GM18909 (cell line): ENCODE measurements around the gene NYAP2.

Experiments used
- ATAC-seq: cut with Tn5 transposase; IDR thresholded peaks from one replicate; pipeline ENCODE4 v1.9.1; 2021; ENCODE audit warnings: mild to moderate bottlenecking; ENCODE audit not compliant: unreplicated experiment, poor library complexity

The NYAP2 gene

GRCh38 chr2:225534697-225535096, 135.2 kb downstream of the NYAP2 start:
- ATAC-seq: no peak

- no peak for ATAC-seq
These were observed 136.5 kb downstream of the NYAP2 start for GRCh38 chr2:225536036-225536435.

- no peak for ATAC-seq
These were observed 144.1 kb downstream of the NYAP2 start for GRCh38 chr2:225543626-225544025.

GRCh38 chr2:225556461-225556860, 157.0 kb downstream of the NYAP2 start:
- no peak for ATAC-seq

GRCh38 chr2:225558399-225559071, 159.0 kb downstream of the NYAP2 start:
- no peak for ATAC-seq

GRCh38 chr2:225559072-225559415, 159.5 kb downstream of the NYAP2 start:
- ATAC-seq: no peak

GRCh38 chr2:225566798-225567197, 167.3 kb downstream of the NYAP2 start:
- no peak for ATAC-seq

- ATAC-seq: no peak
These were observed 170.5 kb downstream of the NYAP2 start for GRCh38 chr2:225569995-225570394.

GRCh38 chr2:225573603-225574002, 174.1 kb downstream of the NYAP2 start:
- ATAC-seq: no peak

GRCh38 chr2:225574582-225575138, 175.2 kb downstream of the NYAP2 start:
- no peak for ATAC-seq

GRCh38 chr2:225581135-225581534, 181.6 kb downstream of the NYAP2 start:
- no peak for ATAC-seq

GRCh38 chr2:225581906-225582305, 182.4 kb downstream of the NYAP2 start:
- ATAC-seq: no peak

GRCh38 chr2:225582355-225583116, 183.0 kb downstream of the NYAP2 start:
- no peak for ATAC-seq

GRCh38 chr2:225584796-225585195, 185.3 kb downstream of the NYAP2 start:
- no peak for ATAC-seq

GRCh38 chr2:225590932-225591331, 191.4 kb downstream of the NYAP2 start:
- ATAC-seq: no peak

GRCh38 chr2:225597911-225598310, 198.4 kb downstream of the NYAP2 start:
- no peak for ATAC-seq

- ATAC-seq: no peak
These were observed 198.9 kb downstream of the NYAP2 start for GRCh38 chr2:225598426-225598825.

GRCh38 chr2:225598897-225599296, 199.4 kb downstream of the NYAP2 start:
- no peak for ATAC-seq

- ATAC-seq: no peak
These were observed 200.3 kb downstream of the NYAP2 start for GRCh38 chr2:225599856-225600255.

GRCh38 chr2:225600444-225600843, 200.9 kb downstream of the NYAP2 start:
- no peak for ATAC-seq

- ATAC-seq: no peak
These were observed 201.4 kb downstream of the NYAP2 start for GRCh38 chr2:225600865-225601264.

- no peak for ATAC-seq
These were observed 202.7 kb downstream of the NYAP2 start for GRCh38 chr2:225602205-225602604.
